Uterine smooth muscle cell (primary cell): ENCODE measurements around the gene GATA5. TPM values are rescaled to one million over a fixed set of nuclear protein-coding genes. Genes with fewer than 3 reads are reported as not detected.

Experiments
- total RNA-seq: library from RNA; depleted of rRNA; stranded (reverse); fragments of >200 nt; gene quantifications from 2 replicates; pipeline ENCODE4 v1.2.3, GENCODE V29; 2014

GATA5 gene, protein sequence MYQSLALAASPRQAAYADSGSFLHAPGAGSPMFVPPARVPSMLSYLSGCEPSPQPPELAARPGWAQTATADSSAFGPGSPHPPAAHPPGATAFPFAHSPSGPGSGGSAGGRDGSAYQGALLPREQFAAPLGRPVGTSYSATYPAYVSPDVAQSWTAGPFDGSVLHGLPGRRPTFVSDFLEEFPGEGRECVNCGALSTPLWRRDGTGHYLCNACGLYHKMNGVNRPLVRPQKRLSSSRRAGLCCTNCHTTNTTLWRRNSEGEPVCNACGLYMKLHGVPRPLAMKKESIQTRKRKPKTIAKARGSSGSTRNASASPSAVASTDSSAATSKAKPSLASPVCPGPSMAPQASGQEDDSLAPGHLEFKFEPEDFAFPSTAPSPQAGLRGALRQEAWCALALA
- total RNA-seq = 0.33 and 0.50 TPM in 2 replicates

DNA sequence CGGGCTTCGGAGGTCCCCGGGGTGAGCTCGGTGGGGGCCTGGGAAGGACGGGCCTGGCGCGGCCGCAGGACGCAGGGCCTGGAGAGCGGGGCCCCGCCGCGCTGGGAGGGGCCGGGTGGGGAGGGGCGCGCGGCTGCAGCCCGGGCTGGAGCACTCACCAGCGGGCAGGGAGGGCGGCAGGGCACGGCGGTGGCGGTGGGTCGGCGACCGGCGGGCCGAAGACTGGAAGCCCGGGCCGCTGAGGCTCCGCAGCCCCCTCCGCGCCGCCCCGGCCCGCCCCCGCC lies at the start of gene GATA5:
TSS of gene GATA5 (minus strand) at position 224 of the 284 bp plus-strand sequence. CDS start 474 bp downstream, outside the sequence.

DNA sequence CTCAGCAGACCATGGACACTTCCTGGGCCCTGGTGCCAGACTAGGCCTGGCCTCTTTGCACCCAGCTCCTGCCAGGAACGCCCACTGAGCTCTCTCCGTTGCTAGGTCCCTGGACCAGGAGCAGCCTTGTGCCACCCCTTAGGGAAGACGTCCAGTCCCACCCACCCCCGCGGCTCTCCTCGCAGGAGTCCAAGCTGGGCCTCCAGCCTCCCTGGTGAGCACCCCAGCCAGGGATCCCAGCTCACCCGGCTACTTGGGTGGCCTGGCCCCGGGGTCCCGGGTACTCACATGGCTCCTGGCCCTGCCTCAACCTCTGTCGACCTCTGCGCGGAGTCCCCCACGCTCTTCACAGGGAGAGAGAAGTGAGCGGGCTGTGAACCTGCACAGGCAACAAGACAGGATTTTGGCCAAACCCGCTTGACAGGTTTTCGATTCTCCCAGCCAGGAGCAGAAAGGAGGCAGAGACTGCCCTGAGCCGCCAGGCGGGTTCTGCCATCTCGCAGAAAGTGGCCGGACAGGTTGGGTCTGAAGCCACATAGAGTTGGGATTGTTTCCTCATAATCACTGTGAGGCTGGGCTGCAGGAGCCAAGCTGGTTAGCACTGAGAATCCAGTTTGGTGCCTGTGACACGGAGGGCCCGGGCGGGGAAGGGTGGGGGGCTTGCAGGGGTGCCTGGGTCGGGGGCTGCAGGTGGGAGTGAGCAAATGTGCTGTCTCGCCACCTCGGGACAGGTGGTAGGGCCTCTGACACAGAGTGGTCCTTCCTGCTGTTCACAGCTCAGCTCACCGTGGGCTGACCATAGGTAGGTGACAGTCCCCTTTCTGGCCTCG lies 48.4 kb downstream of the GATA5 start, which contains the start of gene RBBP8NL:
TSS of gene RBBP8NL (minus strand) at position 368 of the 830 bp plus-strand sequence. CDS start 7,892 bp downstream, outside the sequence.

Other genes starting within 250 kb of the GATA5 start
- 23.0 and 32.7 TPM in 2 replicates for gene OSBPL2, start 237.5 kb downstream of the GATA5 start, total RNA-seq
- gene ADRM1, start 173.0 kb downstream of the GATA5 start, total RNA-seq = 86.4 and 138 TPM in 2 replicates
- 25.2 and 68.2 TPM in 2 replicates for gene LAMA5, start 108.7 kb downstream of the GATA5 start, total RNA-seq
- 759 and 996 TPM in 2 replicates for gene RPS21, start 88.9 kb downstream of the GATA5 start, total RNA-seq
- 1.5 and 2.8 TPM in 2 replicates for gene CABLES2, start 68.7 kb downstream of the GATA5 start, total RNA-seq
- not detected in 2 replicates for gene RBBP8NL, start 48.5 kb downstream of the GATA5 start, total RNA-seq
- 2.0 and 4.8 TPM in 2 replicates for gene SLCO4A1, start 166.5 kb upstream of the GATA5 start, total RNA-seq
- 2.0 and 3.1 TPM in 2 replicates for gene NTSR1, start 232.8 kb upstream of the GATA5 start, total RNA-seq